BE2C (cell line): Measurements from ENCODE around the gene EZH2. TPM values are rescaled to one million over a fixed set of nuclear protein-coding genes. Genes with fewer than 3 reads are reported as not detected.

Source experiments
- DNase-seq: peaks from one replicate; pipeline ENCODE4 v3.0.0-alpha.2; 2020
- H3K27me3 ChIP-seq: fragments of 250-450 bp; sonication (Bioruptor Pico); 2 replicates; pipeline ENCODE4 v1.5.1; 2020; ENCODE audit warnings: mild to moderate bottlenecking
- H3K36me3 ChIP-seq: fragments of 250-450 bp; sonication (Bioruptor Pico); 2 replicates; pipeline ENCODE4 v1.5.1; 2020; ENCODE audit warnings: mild to moderate bottlenecking
- H3K4me1 ChIP-seq: fragments of 250-450 bp; sonication (Bioruptor Pico); 2 replicates; pipeline ENCODE4 v1.5.1; 2020
- H3K4me3 ChIP-seq: 2 replicates; pipeline ENCODE4 v1.5.1; 2011; ENCODE audit warnings: low read depth, low read length
- H3K9me3 ChIP-seq: fragments of 250-450 bp; sonication (Bioruptor Pico); 2 replicates; pipeline ENCODE4 v1.5.1; 2020
- CTCF ChIP-seq: IDR thresholded peaks from 2 replicates; pipeline ENCODE4 v1.5.1; 2012; ENCODE audit warnings: mild to moderate bottlenecking, low read depth, low read length
- polyA plus RNA-seq: library from polyadenylated mRNA; unstranded; fragments of >200 nt; gene quantifications from one replicate; pipeline ENCODE4 v1.2.1, GENCODE V29; 2012; ENCODE audit warnings: low read depth, missing spikeins; ENCODE audit not compliant: insufficient read length, insufficient read depth

EZH2 gene
- 12.9 TPM for polyA plus RNA-seq

GRCh38 chr7:148884049-148884298 lies at the start of gene EZH2:
TSS of gene EZH2 (minus strand) at chr7:148884291. CDS start at chr7:148847298, 36,993 bp downstream.
- Histone ChIP-seq H3K4me1 (no peaks in the 10 kb centered on the region), H3K27me3 (no peaks in the 10 kb centered on the region), H3K4me3 (peak within 1 kb of the TSS; percentile 77), H3K9me3 (no peaks in the 10 kb centered on the region), H3K36me3 (no peaks in the 10 kb centered on the region; the same call in 1 of the 2 replicates)
- no peak for DNase-seq
- no peak for TF ChIP-seq CTCF

- H3K4me1 ChIP-seq = no peaks in the 10 kb centered on the region
- DNase-seq = no peak
- no peaks in the 10 kb centered on the region for H3K9me3 ChIP-seq
- no peaks in the 10 kb centered on the region for H3K36me3 ChIP-seq
- no peak for TF ChIP-seq CTCF
- no peaks in the 10 kb centered on the region for H3K27me3 ChIP-seq
- no peak overlapping the region for H3K4me3 ChIP-seq
These were observed 47.4 kb upstream of the EZH2 start for GRCh38 chr7:148931470-148931869.

GRCh38 chr7:148930335-148930734 lies 46.2 kb upstream of the EZH2 start:
- Histone ChIP-seq H3K27me3 (no peaks in the 10 kb centered on the region), H3K36me3 (no peaks in the 10 kb centered on the region), H3K4me3 (no peak overlapping the region), H3K9me3 (no peaks in the 10 kb centered on the region), H3K4me1 (no peaks in the 10 kb centered on the region)
- TF ChIP-seq CTCF = no peak
- DNase-seq = no peak

- Histone ChIP-seq H3K27me3 (no peaks in the 10 kb centered on the region), H3K9me3 (no peaks in the 10 kb centered on the region), H3K4me3 (no peak overlapping the region), H3K4me1 (no peaks in the 10 kb centered on the region), H3K36me3 (no peaks in the 10 kb centered on the region)
- DNase-seq = no peak
- no peak for TF ChIP-seq CTCF
These were observed 45.1 kb upstream of the EZH2 start for GRCh38 chr7:148929176-148929575.

GRCh38 chr7:148927123-148928045 lies 43.3 kb upstream of the EZH2 start:
- DNase-seq = no peak
- no peaks in the 10 kb centered on the region for H3K27me3 ChIP-seq

More at GRCh38 chr7:148927123-148928045, 43.3 kb upstream of the EZH2 start:
- Histone ChIP-seq H3K9me3 (no peaks in the 10 kb centered on the region), H3K4me3 (no peak overlapping the region), H3K4me1 (no peaks in the 10 kb centered on the region), H3K36me3 (no peaks in the 10 kb centered on the region)
- TF ChIP-seq CTCF = no peak
